ENCODE measurements around the gene INSL4. TPM values are rescaled to one million over a fixed set of nuclear protein-coding genes. Genes with fewer than 3 reads are reported as not detected.

The INSL4 gene
- total and polyA plus RNA-seq, 2 of the 4 experiments (the other 2 are of a cell fraction): 0.03 TPM; not detected in 1

- no peaks in the 10 kb centered on the region for H3K36me3 ChIP-seq (ENCODE audit: control insufficient read depth, insufficient read depth, low read length)
- no peak overlapping the region for H3K18ac ChIP-seq (ENCODE audit: low read depth, low read length)
- H2BK15ac ChIP-seq (ENCODE audit: low read depth, low read length): no peak overlapping the region
- BruUV-seq (replicated peaks): no TSS peak
- H2BK120ac ChIP-seq (ENCODE audit: low read depth, low read length): no peak overlapping the region
- H4K5ac ChIP-seq (ENCODE audit: low read depth, low read length): no peak overlapping the region
- no peak for DNase-seq
- POLR2A ChIA-PET (ENCODE audit: unreplicated experiment): no interaction called here
- CTCF ChIA-PET: no interaction called here
- in situ Hi-C loops (cut with MboI; ENCODE audit: low sequenced_read_pairs) (no loop called here), intact Hi-C loops (cut with micrococcal nuclease) (no loop called here), dilution Hi-C loops (cut with HindIII; ENCODE audit: low sequenced_read_pairs, unreplicated experiment) (no loop called here)
- H3K4ac ChIP-seq (ENCODE audit: low read depth, low read length): no peak overlapping the region
- TF ChIP-seq ELK1 (IDR thresholded peaks at IDR 0.05; ENCODE audit: borderline replicate concordance, low read depth, low read length): no peak
- TF ChIP-seq RFX5 (IDR thresholded peaks at IDR 0.05; ENCODE audit: low read depth, low read length): no peak
- no peak for TF ChIP-seq CTCF (conservative IDR thresholded peaks at IDR 0.05; ENCODE audit: low read depth, low read length)
- TF ChIP-seq POLR2A (IDR thresholded peaks at IDR 0.05; ENCODE audit: low read depth, low read length): no peak
- TF ChIP-seq CEBPB (IDR thresholded peaks at IDR 0.05; ENCODE audit: low read depth, low read length): no peak
- TF ChIP-seq MAFK (IDR thresholded peaks at IDR 0.05; ENCODE audit: low read depth, low read length): no peak
- TF ChIP-seq SMC3 (IDR thresholded peaks at IDR 0.05; ENCODE audit: low read depth, low read length): no peak
- TF ChIP-seq CHD1 (IDR thresholded peaks at IDR 0.05; ENCODE audit: low read depth, low read length): no peak
- TF ChIP-seq MXI1 (IDR thresholded peaks at IDR 0.05; ENCODE audit: borderline replicate concordance, low read depth, low read length): no peak
- no peak for TF ChIP-seq USF2 (IDR thresholded peaks at IDR 0.05; ENCODE audit: low read depth, low read length)
- TF ChIP-seq BHLHE40 (IDR thresholded peaks at IDR 0.05; ENCODE audit: low read depth, low read length): no peak
- TF ChIP-seq MAZ (IDR thresholded peaks at IDR 0.05; ENCODE audit: borderline replicate concordance, low read depth, low read length): no peak
- no peak for TF ChIP-seq FOS (IDR thresholded peaks at IDR 0.05; ENCODE audit: low read depth, low read length)
- no peak for TF ChIP-seq RAD21 (IDR thresholded peaks at IDR 0.05; ENCODE audit: low read length)
- no peak for TF ChIP-seq NFE2L2 (IDR thresholded peaks at IDR 0.05; ENCODE audit: low read depth, low read length)
- TF ChIP-seq RCOR1 (IDR thresholded peaks at IDR 0.05; ENCODE audit: insufficient replicate concordance, low read length): no peak
- H4K91ac ChIP-seq (ENCODE audit: insufficient read depth, low read depth, low read length): no peak overlapping the region
- no peak overlapping the region for H3K9ac ChIP-seq (ENCODE audit: low read depth, low read length)
- H3K4me2 ChIP-seq (ENCODE audit: low read depth, low read length): no peak overlapping the region
- no peak overlapping the region for H2AFZ ChIP-seq (replicated peaks; ENCODE audit: low read length, poor library complexity)
- no peak overlapping the region for H3K14ac ChIP-seq (replicated peaks; ENCODE audit: low read depth, low read length)
- no peak overlapping the region for H3K56ac ChIP-seq (ENCODE audit: extremely low read depth, insufficient read depth, low read length)
- no peak overlapping the region for H3K27ac ChIP-seq (ENCODE audit: insufficient read depth, low read length)
- H2AK5ac ChIP-seq (ENCODE audit: low read depth, low read length): no peak overlapping the region
- no peaks in the 10 kb centered on the region for H3K4me1 ChIP-seq (ENCODE audit: control insufficient read depth, insufficient read depth, low read length)
- H3K4me3 ChIP-seq (ENCODE audit: insufficient read depth, low read depth, low read length): no peak overlapping the region
- no peak overlapping the region for H2BK20ac ChIP-seq (ENCODE audit: low read depth, low read length)
- WGBS, 2 experiments (ENCODE audit: extremely low coverage in 2 of 2, insufficient read length in 1 of 2): 40% methylated on average over 2 of the region's 10 CpGs; no CpG with 5 or more reads in 1 of the 2 experiments
- no peaks in the 10 kb centered on the region for H4K20me1 ChIP-seq (ENCODE audit: insufficient read depth, low read length)
- no peak overlapping the region for H4K8ac ChIP-seq (ENCODE audit: low read depth in 2 of 2, low read length in 2 of 2)
- no peaks in the 10 kb centered on the region for H3K9me1 ChIP-seq (ENCODE audit: insufficient read depth, low read length)
- no peak overlapping the region for H2BK5ac ChIP-seq (ENCODE audit: low read depth, low read length, poor library complexity, severe bottlenecking)
- H3K23ac ChIP-seq (ENCODE audit: low read depth, low read length): no peak overlapping the region
- H3K79me1 ChIP-seq (ENCODE audit: low read depth in 1 of 2, low read length in 2 of 2): no peaks in the 10 kb centered on the region
- no peaks in the 10 kb centered on the region for H3K9me3 ChIP-seq (ENCODE audit: control insufficient read depth, insufficient read depth, low read length)
- no peak overlapping the region for H2AK9ac ChIP-seq (replicated peaks; ENCODE audit: low read depth, low read length, poor library complexity)
- H3K27me3 ChIP-seq (ENCODE audit: control insufficient read depth, insufficient read depth, low read length): peaks cover 3% of the 10 kb centered on the region; the same call in 1 of the 2 replicates
- no peak for ATAC-seq (ENCODE audit: low read depth)
Observed at GRCh38 chr9:5230554-5230953, 665 bp upstream of the INSL4 start.
